ENCODE data around the gene MMEL1.
"Not testable (repeated sequence)": the region's sequence is repeated elsewhere in the genome, so short reads cannot be mapped to it uniquely, and the experiment has no call there.

Gene MMEL1

GRCh38 chr1:2558861-2559260 is 74.0 kb downstream of the MMEL1 start:
- DNase-seq (ENCODE audit: low read depth in 2 of 3, low spot score in 1 of 3) = no peak

- DNase-seq (ENCODE audit: low read depth in 2 of 3, low spot score in 1 of 3) = no peak
Measured at GRCh38 chr1:2558420-2558819, 74.4 kb downstream of the MMEL1 start.

- no peak for DNase-seq (ENCODE audit: low read depth in 2 of 3, low spot score in 1 of 3)
Measured at GRCh38 chr1:2557482-2558400, 75.1 kb downstream of the MMEL1 start.

- DNase-seq (ENCODE audit: low read depth in 2 of 3, low spot score in 1 of 3) = no peak
Measured at GRCh38 chr1:2556678-2557481, 75.9 kb downstream of the MMEL1 start.

- peak; percentile 51 to 59 (median 57) for DNase-seq (ENCODE audit: low read depth in 2 of 3, low spot score in 1 of 3)
Measured at GRCh38 chr1:2556277-2556677, 76.5 kb downstream of the MMEL1 start, which contains the start of gene TNFRSF14. Gene TNFRSF14 (plus strand): TSS chr1:2556371. CDS start chr1:2556665, 294 bp downstream.

- peak; percentile 64 to 73 (median 69) for DNase-seq (ENCODE audit: low read depth in 2 of 3, low spot score in 1 of 3)
Measured at GRCh38 chr1:2555634-2556276, 77.1 kb downstream of the MMEL1 start.

GRCh38 chr1:2554621-2555387 is 78.0 kb downstream of the MMEL1 start:
- no peak for DNase-seq (ENCODE audit: low read depth in 2 of 3, low spot score in 1 of 3)

- DNase-seq (ENCODE audit: low read depth in 2 of 3, low spot score in 1 of 3) = no peak
Measured at GRCh38 chr1:2553871-2554620, 78.8 kb downstream of the MMEL1 start.

- not testable (repeated sequence) for DNase-seq (ENCODE audit: low read depth in 2 of 3, low spot score in 1 of 3)
Measured at GRCh38 chr1:2553076-2553475, 79.7 kb downstream of the MMEL1 start.

- no peak for DNase-seq (ENCODE audit: low read depth in 2 of 3, low spot score in 1 of 3)
Measured at GRCh38 chr1:2552189-2552588, 80.6 kb downstream of the MMEL1 start.

- not testable (repeated sequence) for DNase-seq (ENCODE audit: low read depth in 2 of 3, low spot score in 1 of 3)
Measured at GRCh38 chr1:2551544-2551943, 81.3 kb downstream of the MMEL1 start.

GRCh38 chr1:2550309-2550861 is 82.4 kb downstream of the MMEL1 start:
- not testable (repeated sequence) for DNase-seq (ENCODE audit: low read depth in 2 of 3, low spot score in 1 of 3)

- not testable (repeated sequence) for DNase-seq (ENCODE audit: low read depth in 2 of 3, low spot score in 1 of 3)
Measured at GRCh38 chr1:2549367-2550029, 83.3 kb downstream of the MMEL1 start.

GRCh38 chr1:2548068-2548589 is 84.7 kb downstream of the MMEL1 start:
- peak; percentile 75 to 81 (median 79) for DNase-seq (ENCODE audit: low read depth in 2 of 3, low spot score in 1 of 3)

GRCh38 chr1:2547210-2548067 is 85.4 kb downstream of the MMEL1 start:
- peak in 1 of 3 donors; percentile 41 for DNase-seq (ENCODE audit: low read depth in 2 of 3, low spot score in 1 of 3)

GRCh38 chr1:2546515-2547209 is 86.2 kb downstream of the MMEL1 start:
- peak; percentile 66 to 79 (median 79) for DNase-seq (ENCODE audit: low read depth in 2 of 3, low spot score in 1 of 3)
